Cardiac muscle cell (in vitro differentiated cells and primary cell): ENCODE measurements around the gene ECI1. TPM values are rescaled to one million over a fixed set of nuclear protein-coding genes. Genes with fewer than 3 reads are reported as not detected.
"Not testable (repeated sequence)": the region's sequence is repeated elsewhere in the genome, so short reads cannot be mapped to it uniquely, and the experiment has no call there.

Experiments
- DNase-seq, 2 donors: peaks; one replicate each; pipeline versions ENCODE4 v3.0.0 to v3.0.0-alpha.2; 2010 to 2017; ENCODE audit warnings: low read depth in 1 of 2, low spot score in 1 of 2
- H3K27ac ChIP-seq: fragments of 200-600 bp; sonication (generic); 2 replicates; pipeline ENCODE4 v1.5.1; 2016
- H3K27me3 ChIP-seq: fragments of 200-600 bp; sonication (generic); 2 replicates; pipeline ENCODE4 v1.6.0; 2016; ENCODE audit warnings: control low read depth
- H3K36me3 ChIP-seq: fragments of 200-600 bp; sonication (generic); 2 replicates; pipeline ENCODE4 v1.5.1; 2016; ENCODE audit warnings: control low read depth
- H3K4me1 ChIP-seq: fragments of 200-600 bp; sonication (generic); 2 replicates; pipeline ENCODE4 v1.8.1; 2017; ENCODE audit warnings: low read depth, mild to moderate bottlenecking, mixed run types
- H3K4me3 ChIP-seq: fragments of 200-600 bp; sonication (generic); 2 replicates; pipeline ENCODE4 v1.5.1; 2016; ENCODE audit warnings: mild to moderate bottlenecking
- H3K9me3 ChIP-seq: fragments of 200-600 bp; sonication (generic); 2 replicates; pipeline ENCODE4 v1.5.1; 2017; ENCODE audit warnings: low read depth, mild to moderate bottlenecking, control low read depth
- polyA plus RNA-seq: library from polyadenylated mRNA; unstranded; fragments of >200 nt; fragmentation: Nextera tagmentation; extraction: Ambion mirVana; gene quantifications from 2 replicates; pipeline ENCODE4 v1.2.1, GENCODE V29; 2016
- total RNA-seq: library from RNA; depleted of rRNA; stranded (reverse); fragments of >200 nt; gene quantifications from 2 replicates; pipeline ENCODE4 v1.2.3, GENCODE V29; 2016
- TF ChIP-seq, protein P1 (sequence below): IDR thresholded peaks from 2 replicates; pipeline ENCODE4 v1.5.1; 2012; ENCODE audit warnings: low read depth, mild to moderate bottlenecking, low read length

Gene ECI1
- total and polyA plus RNA-seq, 2 experiments from 2014 or later: 137 to 343 TPM

DNA sequence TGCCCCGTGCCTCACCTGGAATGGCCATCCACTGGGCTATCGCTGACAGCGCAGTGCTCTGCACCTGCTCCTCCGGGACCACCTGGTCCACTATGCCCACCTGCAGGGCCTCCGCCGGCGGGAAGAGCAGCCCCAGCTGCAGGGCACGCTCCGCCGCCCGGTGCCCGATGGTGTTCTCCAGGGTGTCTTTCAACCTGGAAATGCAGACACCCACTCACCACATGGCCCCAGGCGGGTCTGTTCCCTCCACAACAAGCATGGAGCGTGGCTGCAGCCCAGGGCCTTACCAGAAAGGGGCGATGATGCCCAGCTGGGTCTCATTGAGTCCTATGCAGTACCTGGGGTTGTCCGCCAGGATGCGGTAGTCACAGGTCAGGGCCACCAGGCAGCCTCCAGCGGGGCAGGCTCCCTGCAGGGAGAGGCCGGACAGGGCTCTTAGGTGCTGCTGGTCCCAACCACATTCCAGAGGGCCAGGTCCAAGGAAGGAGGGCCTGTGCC lies 8.3 kb downstream of the ECI1 start:
- Histone ChIP-seq H3K4me1 (no peaks in the 10 kb centered on the region), H3K9me3 (no peaks in the 10 kb centered on the region), H3K36me3 (peaks cover 19% of the 10 kb centered on the region), H3K27me3 (no peaks in the 10 kb centered on the region), H3K27ac (no peak overlapping the region), H3K4me3 (no peak overlapping the region)
- TF ChIP-seq, protein P1, sequence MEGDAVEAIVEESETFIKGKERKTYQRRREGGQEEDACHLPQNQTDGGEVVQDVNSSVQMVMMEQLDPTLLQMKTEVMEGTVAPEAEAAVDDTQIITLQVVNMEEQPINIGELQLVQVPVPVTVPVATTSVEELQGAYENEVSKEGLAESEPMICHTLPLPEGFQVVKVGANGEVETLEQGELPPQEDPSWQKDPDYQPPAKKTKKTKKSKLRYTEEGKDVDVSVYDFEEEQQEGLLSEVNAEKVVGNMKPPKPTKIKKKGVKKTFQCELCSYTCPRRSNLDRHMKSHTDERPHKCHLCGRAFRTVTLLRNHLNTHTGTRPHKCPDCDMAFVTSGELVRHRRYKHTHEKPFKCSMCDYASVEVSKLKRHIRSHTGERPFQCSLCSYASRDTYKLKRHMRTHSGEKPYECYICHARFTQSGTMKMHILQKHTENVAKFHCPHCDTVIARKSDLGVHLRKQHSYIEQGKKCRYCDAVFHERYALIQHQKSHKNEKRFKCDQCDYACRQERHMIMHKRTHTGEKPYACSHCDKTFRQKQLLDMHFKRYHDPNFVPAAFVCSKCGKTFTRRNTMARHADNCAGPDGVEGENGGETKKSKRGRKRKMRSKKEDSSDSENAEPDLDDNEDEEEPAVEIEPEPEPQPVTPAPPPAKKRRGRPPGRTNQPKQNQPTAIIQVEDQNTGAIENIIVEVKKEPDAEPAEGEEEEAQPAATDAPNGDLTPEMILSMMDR: no peak
- no peak for DNase-seq

DNA sequence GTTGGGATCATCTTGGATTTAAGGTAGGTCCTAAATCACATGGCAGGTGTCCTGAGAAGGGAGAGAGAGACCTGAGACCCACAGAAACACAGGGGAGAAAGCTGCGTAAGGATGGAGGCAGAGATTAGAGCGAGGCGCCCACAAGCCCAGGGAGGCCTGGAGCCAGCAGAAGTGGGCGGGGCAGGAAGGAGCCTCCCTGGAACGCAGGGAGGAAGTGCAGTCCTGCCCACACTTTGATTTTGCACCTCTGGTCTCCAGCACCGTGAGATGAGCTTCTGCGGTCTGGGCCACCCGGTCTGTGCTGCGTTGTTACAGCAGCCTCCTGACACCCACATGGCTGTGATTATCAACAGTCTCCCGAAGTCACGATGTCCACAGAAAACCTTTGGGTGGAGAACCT lies 8.8 kb downstream of the ECI1 start:
- H3K27ac ChIP-seq: no peak overlapping the region
- no peaks in the 10 kb centered on the region for H3K9me3 ChIP-seq
- TF ChIP-seq, protein P1: no peak
- H3K36me3 ChIP-seq: peaks cover 19% of the 10 kb centered on the region
- H3K4me1 ChIP-seq: no peaks in the 10 kb centered on the region
- H3K4me3 ChIP-seq: no peak overlapping the region
- H3K27me3 ChIP-seq: peaks cover 5% of the 10 kb centered on the region
- no peak for DNase-seq

DNA sequence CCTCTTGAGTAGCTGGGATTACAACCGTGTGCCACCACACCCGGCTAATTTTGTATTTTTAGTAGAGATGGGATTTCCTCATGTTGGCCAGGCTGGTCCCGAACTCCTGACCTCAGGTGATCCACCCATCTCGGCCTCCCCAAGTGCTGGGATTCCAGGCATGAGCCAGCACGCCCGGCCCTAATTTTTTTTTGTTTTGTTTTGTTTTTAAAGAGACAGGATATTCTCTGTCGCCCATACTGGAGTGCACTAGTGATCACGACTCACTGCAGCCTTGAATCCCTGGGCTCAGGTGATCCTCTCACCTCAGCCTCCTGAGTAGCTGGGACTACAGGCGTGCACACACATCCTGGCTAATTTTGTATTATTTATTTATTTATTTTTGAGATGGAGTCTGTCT lies 11.1 kb downstream of the ECI1 start:
- H3K9me3 ChIP-seq, H3K4me1 ChIP-seq, DNase-seq, H3K27ac ChIP-seq, H3K4me3 ChIP-seq: not testable (repeated sequence)
- H3K36me3 ChIP-seq: peaks cover 16% of the 10 kb centered on the region
- H3K27me3 ChIP-seq: peaks cover 15% of the 10 kb centered on the region

DNA sequence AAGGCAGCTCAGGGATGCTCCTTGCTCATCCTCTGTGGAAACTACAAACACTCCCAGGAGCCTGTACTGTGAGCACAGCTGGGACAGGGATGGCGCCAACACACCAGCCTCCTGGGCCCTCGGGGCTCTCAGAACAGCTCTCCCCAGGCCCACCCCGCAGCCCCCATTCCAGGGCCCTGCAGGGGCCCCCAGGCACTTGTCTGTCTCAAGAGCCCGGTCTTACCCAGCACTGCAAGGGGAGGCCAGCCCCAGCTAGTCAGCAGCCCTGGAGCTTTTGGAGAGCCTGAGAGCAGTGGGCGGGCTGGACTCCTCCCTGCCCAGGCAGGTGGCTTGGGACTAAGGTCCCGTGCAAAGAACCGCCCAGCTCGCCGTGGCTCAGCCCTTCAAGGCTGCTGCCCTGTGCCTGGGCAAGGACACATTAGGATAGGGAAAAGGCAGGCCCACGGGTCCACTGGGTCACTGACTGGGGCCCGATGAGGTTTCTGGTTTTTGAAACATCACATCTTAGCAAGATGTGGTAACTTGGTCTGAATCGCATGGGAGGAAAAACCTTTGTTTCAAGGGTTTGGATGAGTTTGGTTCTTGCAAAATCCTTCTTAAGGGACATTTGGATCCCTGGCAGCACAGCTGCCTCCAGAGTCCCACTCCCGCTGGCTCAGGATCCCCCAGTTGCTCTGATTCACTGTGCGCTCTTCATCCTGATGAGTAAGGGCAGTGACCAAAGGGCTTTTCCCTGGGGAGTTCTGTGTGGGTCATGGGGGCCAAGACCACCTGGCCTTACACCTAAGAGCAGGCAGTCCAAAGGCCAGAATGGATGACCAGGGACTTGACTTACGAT lies 12.3 kb downstream of the ECI1 start:
- no peaks in the 10 kb centered on the region for H3K9me3 ChIP-seq
- H3K27me3 ChIP-seq: peaks cover 15% of the 10 kb centered on the region
- H3K4me1 ChIP-seq: peaks cover 8% of the 10 kb centered on the region
- peaks cover 23% of the 10 kb centered on the region for H3K36me3 ChIP-seq
- no peak overlapping the region for H3K27ac ChIP-seq
- no peak overlapping the region for H3K4me3 ChIP-seq
- DNase-seq: no peak
- TF ChIP-seq, protein P1: no peak

DNA sequence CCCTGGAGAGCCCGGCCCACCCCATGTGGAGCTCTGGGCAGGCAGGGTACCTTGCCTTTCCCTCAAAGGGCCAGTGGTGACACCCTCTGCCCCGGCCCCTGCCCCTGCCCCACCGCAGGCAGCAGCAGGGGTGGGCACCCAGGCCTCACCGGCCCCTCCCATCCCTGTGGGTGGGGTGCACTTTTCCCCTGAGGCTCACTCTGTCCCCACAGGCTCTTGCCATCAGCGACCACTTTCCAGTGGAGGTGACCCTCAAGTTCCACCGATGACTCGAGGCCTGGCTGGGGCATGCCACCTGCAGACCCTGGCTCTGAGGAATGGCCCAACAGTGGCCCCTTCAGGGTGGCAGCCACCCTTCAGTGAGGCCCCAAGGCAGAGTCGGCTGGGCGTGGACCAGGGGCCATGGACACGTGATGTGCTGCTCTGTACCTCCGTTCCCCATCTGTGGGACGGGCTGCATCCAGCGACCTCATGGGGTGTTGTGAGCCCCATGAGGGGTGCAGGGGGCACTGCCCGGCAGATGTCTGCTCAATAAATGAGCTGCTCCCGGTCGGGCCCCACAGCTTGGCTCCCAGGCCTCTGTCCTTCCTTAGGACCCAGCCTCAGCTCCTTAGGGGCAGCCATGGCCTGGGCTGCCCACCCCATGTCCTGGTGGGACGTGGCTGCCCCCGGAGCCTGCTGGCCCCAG lies 13.1 kb downstream of the ECI1 start:
- peaks cover 29% of the 10 kb centered on the region for H3K36me3 ChIP-seq
- H3K27me3 ChIP-seq: peaks cover 15% of the 10 kb centered on the region
- TF ChIP-seq, protein P1: no peak
- H3K9me3 ChIP-seq: no peaks in the 10 kb centered on the region
- no peak overlapping the region for H3K27ac ChIP-seq
- no peak for DNase-seq
- H3K4me1 ChIP-seq: peaks cover 8% of the 10 kb centered on the region
- H3K4me3 ChIP-seq: no peak overlapping the region
